IPS-15b (cell line): Measurements from ENCODE around the gene GPLD1.

Source experiments
- H3K27me3 ChIP-seq: one replicate; pipeline ENCODE4 v1.6.1; 2013; ENCODE audit warnings: low read length; ENCODE audit not compliant: control insufficient read depth, insufficient read depth
- H3K36me3 ChIP-seq: one replicate; pipeline ENCODE4 v1.6.1; 2013; ENCODE audit warnings: low read length; ENCODE audit not compliant: control insufficient read depth, insufficient read depth
- H3K4me1 ChIP-seq: one replicate; pipeline ENCODE4 v1.6.1; 2013; ENCODE audit warnings: mild to moderate bottlenecking, low read length; ENCODE audit not compliant: control insufficient read depth, insufficient read depth
- H3K4me3 ChIP-seq: one replicate; pipeline ENCODE4 v1.5.1; 2013; ENCODE audit warnings: low read depth, low read length
- H3K9ac ChIP-seq: one replicate; pipeline ENCODE4 v1.6.1; 2013; ENCODE audit warnings: low read depth, mild to moderate bottlenecking, low read length
- H3K9me3 ChIP-seq: one replicate; pipeline ENCODE4 v1.6.1; 2013; ENCODE audit warnings: mild to moderate bottlenecking, low read length; ENCODE audit not compliant: control insufficient read depth, insufficient read depth

The GPLD1 gene

DNA sequence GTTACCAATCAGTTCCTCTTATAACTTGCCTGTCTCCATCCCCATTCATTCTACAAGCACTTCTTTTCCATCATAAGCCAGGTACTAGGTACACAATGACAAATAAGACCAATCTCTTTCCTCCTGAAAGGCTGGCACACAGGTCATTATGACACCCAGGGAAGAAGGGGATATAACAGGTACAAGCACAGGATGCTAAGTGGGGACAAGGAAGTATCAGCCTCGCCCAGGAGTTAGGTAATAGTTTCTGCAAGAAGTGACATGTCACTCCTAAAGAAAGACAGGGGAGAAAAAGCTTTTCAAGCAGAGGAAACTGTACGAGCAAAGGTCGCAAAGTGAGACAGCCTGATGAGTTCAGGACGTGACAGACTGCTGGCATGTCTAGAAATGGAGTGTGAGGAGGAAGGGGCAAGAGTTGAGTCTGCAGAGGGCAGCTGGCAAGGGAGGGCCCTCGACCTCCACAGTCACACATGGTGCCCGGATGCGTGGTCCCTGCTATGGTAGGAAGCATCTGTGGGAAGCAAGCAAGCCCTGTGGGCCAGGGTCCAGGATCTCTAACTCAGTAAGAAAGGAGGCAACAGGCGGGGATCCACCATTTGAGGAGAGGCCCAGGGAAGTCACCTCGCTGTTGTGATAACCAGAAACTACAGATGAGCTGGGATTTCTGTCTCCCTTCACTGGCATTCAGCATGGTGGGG lies 40.4 kb downstream of the GPLD1 start:
- Histone ChIP-seq H3K9me3 (no peaks in the 10 kb centered on the region), H3K4me3 (no peak overlapping the region), H3K27me3 (no peaks in the 10 kb centered on the region), H3K4me1 (peaks cover 6% of the 10 kb centered on the region), H3K9ac (no peak overlapping the region), H3K36me3 (no peaks in the 10 kb centered on the region)

DNA sequence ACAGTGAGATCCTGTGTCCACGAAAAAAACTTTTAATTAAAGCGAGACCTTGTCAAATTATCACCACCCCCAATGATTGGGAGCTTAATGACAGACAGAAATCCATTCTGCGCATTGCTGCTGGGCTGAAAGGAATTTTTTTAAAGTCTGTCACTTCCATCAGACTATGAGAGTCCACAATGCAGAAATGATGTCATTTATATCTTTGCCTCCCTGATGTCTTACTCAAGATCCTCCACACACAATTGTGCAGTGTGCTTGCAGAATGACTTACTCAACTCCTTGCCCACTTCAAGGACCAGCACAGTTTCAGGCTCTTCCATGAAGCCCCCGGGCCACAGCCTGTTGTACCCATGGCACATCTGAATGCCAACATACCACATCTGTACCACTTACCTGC lies 41.0 kb downstream of the GPLD1 start:
- H3K4me3 ChIP-seq, result no peak overlapping the region
- H3K9me3 ChIP-seq, result no peaks in the 10 kb centered on the region
- H3K4me1 ChIP-seq, result peaks cover 6% of the 10 kb centered on the region
- no peak overlapping the region for H3K9ac ChIP-seq
- H3K36me3 ChIP-seq, result no peaks in the 10 kb centered on the region
- H3K27me3 ChIP-seq, result no peaks in the 10 kb centered on the region

DNA sequence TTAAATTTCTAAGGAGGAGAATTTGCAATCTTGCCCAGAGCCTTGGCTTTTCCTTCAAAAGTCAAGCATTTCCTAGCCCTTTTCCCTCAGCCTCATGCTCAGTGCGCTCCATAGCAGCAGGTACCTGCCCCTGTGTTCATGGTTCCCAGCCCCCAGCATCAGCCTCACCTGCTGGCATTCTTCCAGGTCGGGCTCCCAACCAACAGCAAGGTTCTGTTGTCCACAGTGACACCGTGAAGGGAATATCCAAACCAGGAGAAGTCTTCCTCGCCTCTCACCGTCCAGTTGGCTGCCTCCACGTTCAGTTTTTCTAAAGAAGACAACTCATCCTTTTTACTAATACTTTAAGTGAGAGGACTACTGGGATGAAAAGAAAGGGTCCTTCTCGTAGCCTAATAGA lies 42.7 kb downstream of the GPLD1 start:
- H3K4me1 ChIP-seq, result peaks cover 6% of the 10 kb centered on the region
- H3K27me3 ChIP-seq, result no peaks in the 10 kb centered on the region
- H3K4me3 ChIP-seq, result no peak overlapping the region
- H3K36me3 ChIP-seq, result no peaks in the 10 kb centered on the region
- H3K9ac ChIP-seq, result no peak overlapping the region
- H3K9me3 ChIP-seq, result no peaks in the 10 kb centered on the region

DNA sequence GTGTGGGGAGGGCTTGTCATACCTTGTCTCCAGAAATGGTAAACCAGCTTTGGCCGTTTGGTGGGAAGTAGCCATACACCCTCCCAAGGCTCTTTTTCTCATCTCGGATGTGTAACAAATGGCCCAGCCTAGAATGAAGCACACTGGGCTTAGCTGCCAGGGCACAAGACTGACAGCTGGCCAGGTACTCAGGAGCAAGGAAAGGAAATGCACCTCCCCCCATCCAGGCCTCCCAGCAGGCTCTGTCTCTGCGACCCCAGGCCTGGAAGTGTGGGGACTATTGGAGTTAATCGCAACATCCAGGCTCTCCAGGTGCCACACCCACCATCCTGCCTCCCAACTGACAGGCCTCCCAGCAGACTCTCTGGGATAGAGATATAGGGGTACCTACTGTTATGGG lies 43.7 kb downstream of the GPLD1 start:
- Histone ChIP-seq H3K27me3 (no peaks in the 10 kb centered on the region), H3K4me1 (peaks cover 6% of the 10 kb centered on the region), H3K4me3 (no peak overlapping the region), H3K9ac (no peak overlapping the region), H3K36me3 (no peaks in the 10 kb centered on the region), H3K9me3 (no peaks in the 10 kb centered on the region)

DNA sequence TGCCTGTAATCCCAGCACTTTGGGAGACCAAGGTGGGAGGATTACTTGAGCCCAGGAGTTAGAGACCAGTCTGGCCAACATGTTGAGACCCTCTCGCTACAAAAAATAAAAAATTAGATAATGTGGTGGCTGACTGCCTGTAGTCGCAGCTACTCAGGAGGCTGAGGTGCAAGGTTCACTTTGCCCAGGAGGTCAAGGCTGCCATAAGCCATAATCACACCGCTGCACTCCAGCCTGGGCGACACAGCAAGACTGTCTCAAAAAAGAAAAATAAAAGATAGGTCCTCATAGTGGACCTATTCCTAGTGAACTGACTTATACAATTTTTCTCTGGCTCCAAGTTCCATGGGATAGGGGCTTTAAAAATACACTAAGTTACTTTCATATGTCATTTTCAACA lies 44.8 kb downstream of the GPLD1 start:
- Histone ChIP-seq H3K9me3 (no peaks in the 10 kb centered on the region), H3K36me3 (no peaks in the 10 kb centered on the region), H3K9ac (no peak overlapping the region), H3K4me1 (peaks cover 6% of the 10 kb centered on the region), H3K4me3 (no peak overlapping the region), H3K27me3 (no peaks in the 10 kb centered on the region)

DNA sequence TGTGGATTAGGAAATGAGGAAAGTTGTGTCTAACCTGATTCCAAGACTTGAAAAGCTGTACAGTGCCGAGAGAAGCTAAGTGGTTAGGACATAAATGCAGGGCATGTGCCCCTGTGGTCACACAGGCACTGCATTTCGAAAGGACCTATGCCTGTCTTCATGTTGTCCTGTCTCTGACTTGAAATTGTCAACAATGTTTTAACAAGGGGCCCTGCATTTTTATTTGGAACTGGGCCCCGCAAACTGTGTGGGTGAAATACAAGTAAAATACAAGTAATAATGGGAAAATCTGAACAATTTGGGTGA lies 47.8 kb downstream of the GPLD1 start:
- Histone ChIP-seq H3K4me3 (no peak overlapping the region), H3K27me3 (no peaks in the 10 kb centered on the region), H3K9me3 (no peaks in the 10 kb centered on the region), H3K36me3 (no peaks in the 10 kb centered on the region), H3K9ac (no peak overlapping the region), H3K4me1 (peaks cover 6% of the 10 kb centered on the region)

DNA sequence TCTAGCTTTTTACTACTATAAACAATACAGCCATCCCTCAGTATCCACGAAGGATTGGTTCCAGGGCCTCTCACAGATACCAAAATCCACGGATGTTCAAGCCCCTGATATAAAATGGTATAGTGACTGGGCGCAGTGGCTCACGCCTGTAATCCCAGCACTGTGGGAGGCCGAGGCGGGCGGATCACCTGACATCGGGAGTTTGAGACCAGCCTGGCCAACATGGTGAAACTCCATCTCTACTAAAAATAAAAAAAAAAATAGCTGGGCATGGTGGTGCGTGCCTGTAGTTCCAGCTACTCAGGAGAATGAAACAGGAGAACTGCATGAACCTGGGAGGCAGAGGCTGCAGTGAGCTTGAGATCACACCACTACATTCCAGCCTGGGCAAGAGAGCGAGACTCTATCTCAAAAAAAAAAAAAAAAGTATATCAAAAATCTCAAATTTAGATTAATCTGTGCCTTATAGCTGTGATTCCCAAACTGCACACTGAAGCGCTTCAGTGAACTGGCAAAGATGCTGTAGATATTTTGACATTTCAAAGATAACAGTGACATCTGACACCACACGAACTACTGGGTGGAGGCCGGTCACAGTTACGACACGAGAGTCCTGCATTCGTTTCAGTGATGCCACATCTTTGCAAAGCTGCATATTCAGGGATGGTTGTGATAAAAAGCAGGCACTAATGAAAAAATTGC lies 48.3 kb downstream of the GPLD1 start:
- no peak overlapping the region for H3K4me3 ChIP-seq
- no peaks in the 10 kb centered on the region for H3K27me3 ChIP-seq
- no peak overlapping the region for H3K9ac ChIP-seq
- H3K36me3 ChIP-seq, result no peaks in the 10 kb centered on the region
- H3K9me3 ChIP-seq, result no peaks in the 10 kb centered on the region
- peaks cover 6% of the 10 kb centered on the region for H3K4me1 ChIP-seq

DNA sequence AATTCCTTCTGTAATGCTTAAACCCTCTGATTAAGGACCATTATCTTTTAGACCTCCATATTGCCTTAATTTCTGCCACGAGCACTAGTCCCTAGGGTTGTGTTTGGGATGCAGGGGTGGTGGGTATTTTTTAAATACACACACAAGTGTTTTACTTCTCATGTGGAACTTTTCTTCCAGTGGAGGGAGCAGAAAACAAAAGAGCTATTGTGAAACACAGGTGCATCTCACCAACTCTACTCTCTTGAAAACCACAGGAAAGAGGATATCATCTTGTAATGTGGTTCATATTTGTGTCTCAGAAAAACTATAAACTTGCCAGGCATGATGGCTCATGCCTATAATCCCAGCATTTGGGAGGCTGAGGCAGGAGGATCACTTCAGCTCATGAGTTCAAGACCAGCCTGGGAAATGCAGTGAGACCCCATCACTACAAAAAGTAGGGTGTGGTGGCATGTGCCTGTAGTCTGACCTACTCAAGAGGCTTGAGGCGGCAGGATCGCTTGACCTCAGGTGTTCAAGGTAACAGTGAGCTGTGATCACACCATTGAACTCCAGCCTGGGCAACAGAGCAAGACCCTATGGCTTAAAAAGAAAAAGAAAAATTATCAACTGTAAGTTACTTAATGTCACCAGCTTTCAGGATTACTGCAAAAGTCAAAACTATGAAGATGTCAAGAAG lies 49.4 kb downstream of the GPLD1 start:
- no peak overlapping the region for H3K4me3 ChIP-seq
- H3K27me3 ChIP-seq, result no peaks in the 10 kb centered on the region
- H3K4me1 ChIP-seq, result no peaks in the 10 kb centered on the region
- H3K9me3 ChIP-seq, result no peaks in the 10 kb centered on the region
- no peaks in the 10 kb centered on the region for H3K36me3 ChIP-seq
- no peak overlapping the region for H3K9ac ChIP-seq

DNA sequence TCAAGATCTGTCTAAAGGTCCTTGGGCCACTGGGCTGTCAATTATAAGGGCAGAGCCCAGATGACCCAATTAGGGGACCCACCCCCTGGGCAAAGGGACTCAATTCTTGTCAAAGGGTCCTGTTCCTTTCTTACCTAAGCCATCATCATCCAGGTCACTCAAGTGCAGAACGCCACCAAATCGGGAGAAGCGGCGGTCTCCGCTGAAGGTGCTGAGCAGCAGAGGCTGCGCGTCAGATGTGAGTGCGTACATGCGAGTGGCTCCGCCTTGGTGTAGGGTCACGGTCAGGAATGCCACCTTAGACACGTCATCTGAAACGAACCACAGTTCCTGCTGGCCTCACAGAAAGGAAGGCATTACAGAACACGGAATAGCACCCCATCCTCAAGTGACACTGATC lies 52.4 kb downstream of the GPLD1 start:
- no peaks in the 10 kb centered on the region for H3K36me3 ChIP-seq
- no peaks in the 10 kb centered on the region for H3K9me3 ChIP-seq
- H3K27me3 ChIP-seq, result no peaks in the 10 kb centered on the region
- H3K4me1 ChIP-seq, result no peaks in the 10 kb centered on the region
- H3K9ac ChIP-seq, result no peak overlapping the region
- no peak overlapping the region for H3K4me3 ChIP-seq

DNA sequence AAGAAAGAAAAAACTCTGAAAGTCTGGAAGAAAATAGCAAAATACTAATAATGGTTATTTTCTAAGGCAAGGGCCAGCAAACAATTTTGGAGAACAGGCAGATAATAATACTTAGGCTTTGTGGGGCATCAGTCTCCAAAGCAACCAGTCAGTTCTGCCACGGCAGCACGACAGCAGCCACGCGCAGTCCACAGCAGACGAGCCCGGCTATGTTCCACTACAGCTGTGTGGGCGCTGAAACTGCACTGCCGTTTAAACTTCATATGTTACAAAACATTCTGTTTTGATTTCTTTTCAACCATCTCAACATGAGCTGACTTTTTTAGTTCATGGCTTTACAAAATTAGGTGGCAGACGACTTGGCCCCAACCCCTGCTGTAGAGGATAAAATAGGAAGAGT lies 56.8 kb downstream of the GPLD1 start:
- Histone ChIP-seq H3K9me3 (no peaks in the 10 kb centered on the region), H3K4me3 (no peak overlapping the region), H3K4me1 (no peaks in the 10 kb centered on the region), H3K36me3 (no peaks in the 10 kb centered on the region), H3K27me3 (no peaks in the 10 kb centered on the region), H3K9ac (no peak overlapping the region)

DNA sequence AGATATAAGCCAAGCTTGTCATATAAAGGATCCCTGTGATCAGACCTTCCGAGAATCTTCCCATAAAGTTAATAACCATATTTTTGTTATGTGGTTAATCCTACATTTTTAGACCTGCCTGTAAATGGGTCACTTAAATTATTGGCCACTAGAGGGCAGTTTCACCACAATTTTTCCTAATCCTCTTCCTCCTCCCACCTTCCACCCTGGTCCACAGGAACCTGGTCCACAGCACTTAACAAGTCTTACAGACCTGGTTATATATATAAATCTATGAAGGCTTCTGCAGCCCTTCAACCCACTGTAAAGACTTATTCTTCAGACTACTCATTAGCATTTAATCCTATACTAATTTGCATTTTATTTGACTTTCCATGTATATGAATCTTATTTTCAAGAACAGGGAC lies 58.3 kb downstream of the GPLD1 start:
- Histone ChIP-seq H3K36me3 (no peaks in the 10 kb centered on the region), H3K4me1 (no peaks in the 10 kb centered on the region), H3K9ac (no peak overlapping the region), H3K9me3 (no peaks in the 10 kb centered on the region), H3K27me3 (no peaks in the 10 kb centered on the region), H3K4me3 (no peak overlapping the region)

DNA sequence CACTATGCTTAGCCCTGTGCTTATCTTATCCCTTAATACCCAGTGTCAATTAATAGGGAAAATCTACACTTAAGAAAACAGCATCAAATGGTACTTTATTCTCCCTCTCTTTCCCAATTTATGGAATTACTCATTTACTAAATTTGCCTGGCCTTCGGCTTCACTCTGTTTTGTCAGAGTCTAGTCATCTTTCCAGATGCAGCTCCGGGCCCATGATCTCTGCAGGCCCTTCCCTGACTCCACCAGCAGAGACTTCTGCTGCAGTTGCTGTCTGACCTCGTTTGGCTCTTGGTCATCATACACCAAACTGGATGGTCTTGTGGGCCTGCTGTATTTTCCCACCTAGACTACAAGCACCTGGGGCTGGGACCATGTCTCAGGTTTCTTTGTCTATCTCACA lies 59.3 kb downstream of the GPLD1 start:
- Histone ChIP-seq H3K9me3 (no peaks in the 10 kb centered on the region), H3K9ac (no peak overlapping the region), H3K4me1 (no peaks in the 10 kb centered on the region), H3K4me3 (no peak overlapping the region), H3K27me3 (no peaks in the 10 kb centered on the region), H3K36me3 (no peaks in the 10 kb centered on the region)
